Coronary artery (tissue), 2 donors: Measurements from ENCODE around the gene CTNNA2.

Experiments used
- DNase-seq: peaks from one replicate; pipeline ENCODE4 v3.0.0-alpha.2; 2017; ENCODE audit warnings: low spot score
- H3K27ac ChIP-seq, 2 donors: fragments of 200-600 bp; sonication (generic); one replicate each; pipeline ENCODE4 v1.5.1; 2016 to 2019
- H3K4me3 ChIP-seq: fragments of 200-600 bp; sonication (generic); 2 replicates; pipeline ENCODE4 v1.5.1; 2016; ENCODE audit warnings: mild to moderate bottlenecking, moderate library complexity
- TF ChIP-seq, protein P1 (sequence below): fragments of 200-600 bp; sonication (generic); IDR thresholded peaks from one replicate; pipeline ENCODE4 v1.5.1; 2019; ENCODE audit warnings: antibody characterized with exemption

Gene CTNNA2

GRCh38 chr2:79984476-79984875 is 471.6 kb downstream of the CTNNA2 start:
- TF ChIP-seq, protein P1, sequence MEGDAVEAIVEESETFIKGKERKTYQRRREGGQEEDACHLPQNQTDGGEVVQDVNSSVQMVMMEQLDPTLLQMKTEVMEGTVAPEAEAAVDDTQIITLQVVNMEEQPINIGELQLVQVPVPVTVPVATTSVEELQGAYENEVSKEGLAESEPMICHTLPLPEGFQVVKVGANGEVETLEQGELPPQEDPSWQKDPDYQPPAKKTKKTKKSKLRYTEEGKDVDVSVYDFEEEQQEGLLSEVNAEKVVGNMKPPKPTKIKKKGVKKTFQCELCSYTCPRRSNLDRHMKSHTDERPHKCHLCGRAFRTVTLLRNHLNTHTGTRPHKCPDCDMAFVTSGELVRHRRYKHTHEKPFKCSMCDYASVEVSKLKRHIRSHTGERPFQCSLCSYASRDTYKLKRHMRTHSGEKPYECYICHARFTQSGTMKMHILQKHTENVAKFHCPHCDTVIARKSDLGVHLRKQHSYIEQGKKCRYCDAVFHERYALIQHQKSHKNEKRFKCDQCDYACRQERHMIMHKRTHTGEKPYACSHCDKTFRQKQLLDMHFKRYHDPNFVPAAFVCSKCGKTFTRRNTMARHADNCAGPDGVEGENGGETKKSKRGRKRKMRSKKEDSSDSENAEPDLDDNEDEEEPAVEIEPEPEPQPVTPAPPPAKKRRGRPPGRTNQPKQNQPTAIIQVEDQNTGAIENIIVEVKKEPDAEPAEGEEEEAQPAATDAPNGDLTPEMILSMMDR = no peak
- Histone ChIP-seq H3K27ac (no peak overlapping the region), H3K4me3 (no peak overlapping the region)
- no peak for DNase-seq

GRCh38 chr2:79985145-79985544 is 472.3 kb downstream of the CTNNA2 start:
- Histone ChIP-seq H3K27ac (no peak overlapping the region), H3K4me3 (no peak overlapping the region)
- no peak for DNase-seq
- TF ChIP-seq, protein P1 = no peak

DNA sequence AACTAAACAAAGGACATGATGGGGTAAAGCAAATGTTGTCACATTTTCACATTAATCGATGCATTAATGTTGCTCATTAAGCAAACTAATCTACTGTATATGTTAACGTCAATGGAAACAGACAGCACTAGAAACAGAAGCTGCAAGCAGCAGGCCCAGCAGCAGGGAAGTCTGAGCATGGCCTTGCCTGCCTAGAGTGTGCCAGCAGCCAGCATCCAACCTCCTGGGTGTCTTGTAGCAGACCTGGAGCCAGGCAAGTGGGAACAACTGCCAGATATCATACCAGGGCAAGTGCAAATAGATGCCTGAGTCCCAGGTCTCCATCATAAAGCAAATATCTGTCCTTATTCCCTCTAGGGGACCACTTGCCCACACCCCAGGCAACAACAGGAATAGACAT is 472.7 kb downstream of the CTNNA2 start:
- no peak overlapping the region for H3K27ac ChIP-seq
- H3K4me3 ChIP-seq = no peak overlapping the region
- TF ChIP-seq, protein P1 = no peak
- DNase-seq = no peak

DNA sequence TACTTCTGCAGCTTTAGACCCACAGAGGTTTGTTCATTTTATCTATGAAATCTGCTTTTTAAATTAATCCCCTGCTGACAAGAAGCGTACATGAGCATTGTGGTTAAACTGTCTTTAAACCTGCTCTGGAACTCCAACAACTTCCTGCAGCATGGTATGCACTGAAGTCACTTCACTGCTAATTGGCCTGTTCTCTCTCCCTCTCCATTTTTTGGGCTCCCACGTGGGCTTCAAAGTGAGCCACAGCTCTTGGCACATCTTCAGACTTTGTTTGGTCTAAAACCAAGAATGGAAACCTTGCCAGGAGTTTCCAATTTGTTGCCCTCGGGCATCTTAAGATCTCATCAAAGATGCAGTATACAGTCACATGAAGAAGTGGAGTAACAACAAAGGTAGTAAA is 480.3 kb downstream of the CTNNA2 start:
- no peak overlapping the region for H3K4me3 ChIP-seq
- DNase-seq = no peak
- TF ChIP-seq, protein P1 = no peak
- no peak overlapping the region for H3K27ac ChIP-seq

- DNase-seq = no peak
- no peak overlapping the region for H3K27ac ChIP-seq
- H3K4me3 ChIP-seq = no peak overlapping the region
- TF ChIP-seq, protein P1 = no peak
Observed at GRCh38 chr2:79994161-79994560, 481.3 kb downstream of the CTNNA2 start.

- Histone ChIP-seq H3K4me3 (no peak overlapping the region), H3K27ac (no peak overlapping the region)
- no peak for DNase-seq
- TF ChIP-seq, protein P1 = no peak
Observed at GRCh38 chr2:79994965-79995364, 482.1 kb downstream of the CTNNA2 start.

- TF ChIP-seq, protein P1 = no peak
- no peak for DNase-seq
- H3K4me3 ChIP-seq = no peak overlapping the region
- no peak overlapping the region for H3K27ac ChIP-seq
Observed at GRCh38 chr2:79996709-79997108, 483.9 kb downstream of the CTNNA2 start.
